A204.1 (cell line): ENCODE data around the gene LRRC3C.

Source experiments
- FAIRE-seq: peaks from 2 replicates; lab custom pipeline; 2012; peaks lifted over from hg19 to GRCh38; lab: Jason Lieb, UNC

The LRRC3C gene

GRCh38 chr17:39950871-39951348 lies 23.4 kb downstream of the LRRC3C start:
- FAIRE-seq, result no peak

GRCh38 chr17:39951924-39952679 lies 24.6 kb downstream of the LRRC3C start:
- FAIRE-seq, result no peak

GRCh38 chr17:39952680-39953470 lies 25.3 kb downstream of the LRRC3C start:
- FAIRE-seq, result no peak

GRCh38 chr17:39953471-39953888 lies 25.9 kb downstream of the LRRC3C start:
- FAIRE-seq, result no peak

GRCh38 chr17:39954876-39955275 lies 27.3 kb downstream of the LRRC3C start:
- FAIRE-seq, result no peak

GRCh38 chr17:39955726-39956225 lies 28.2 kb downstream of the LRRC3C start:
- no peak for FAIRE-seq

GRCh38 chr17:39960524-39961041 lies 33.1 kb downstream of the LRRC3C start:
- FAIRE-seq, result no peak

GRCh38 chr17:39962642-39963220 lies 35.2 kb downstream of the LRRC3C start, which contains the start of gene GSDMA:
TSS of gene GSDMA (plus strand) at chr17:39963004. CDS start at chr17:39965688, 2,684 bp downstream.
- no peak for FAIRE-seq

- no peak for FAIRE-seq
Measured at GRCh38 chr17:39963829-39964228, 36.3 kb downstream of the LRRC3C start.

GRCh38 chr17:39965017-39965699 lies 37.6 kb downstream of the LRRC3C start:
- FAIRE-seq, result no peak

- FAIRE-seq, result no peak
Measured at GRCh38 chr17:39966771-39967170, 39.2 kb downstream of the LRRC3C start.

GRCh38 chr17:39968761-39969160 lies 41.2 kb downstream of the LRRC3C start:
- FAIRE-seq, result no peak

GRCh38 chr17:39969375-39969774 lies 41.8 kb downstream of the LRRC3C start:
- FAIRE-seq, result no peak

- no peak for FAIRE-seq
Measured at GRCh38 chr17:39970157-39970692, 42.7 kb downstream of the LRRC3C start.

GRCh38 chr17:39971076-39971603 lies 43.6 kb downstream of the LRRC3C start:
- FAIRE-seq, result no peak

- no peak for FAIRE-seq
Measured at GRCh38 chr17:39972271-39972670, 44.7 kb downstream of the LRRC3C start.

GRCh38 chr17:39973496-39973895 lies 46.0 kb downstream of the LRRC3C start:
- FAIRE-seq, result no peak

GRCh38 chr17:39974433-39974832 lies 46.9 kb downstream of the LRRC3C start:
- FAIRE-seq, result no peak

GRCh38 chr17:39975801-39976200 lies 48.3 kb downstream of the LRRC3C start:
- no peak for FAIRE-seq

GRCh38 chr17:39979016-39979670 lies 51.6 kb downstream of the LRRC3C start:
- FAIRE-seq, result no peak

- FAIRE-seq, result no peak
Measured at GRCh38 chr17:39979893-39980350, 52.4 kb downstream of the LRRC3C start.
